K562 (cell line): ENCODE data around the gene HRC. TPM values are rescaled to one million over a fixed set of nuclear protein-coding genes. Genes with fewer than 3 reads are reported as not detected.
A peak's percentile ranks its signal among the peaks of the same experiment; 100 is the strongest.

ENCODE experiments used
- BCOR ChIP-seq: fragments of 450-650 bp; IDR thresholded peaks from 2 replicates; pipeline ENCODE4 v1.6.1; 2016
- E2F1 ChIP-seq: sonication (generic); formaldehyde crosslinking; IDR thresholded peaks from 2 replicates; pipeline ENCODE4 v1.8.1; 2023; ENCODE audit warnings: mild to moderate bottlenecking, missing genetic modification reagents, moderate library complexity
- ETS1 ChIP-seq: conservative IDR thresholded peaks from 2 replicates; pipeline ENCODE4 v1.6.1; 2011; ENCODE audit warnings: low read depth, mild to moderate bottlenecking, low read length; ENCODE audit not compliant: control insufficient read depth
- HDAC1 ChIP-seq, 2 experiments: fragments of 450-650 bp; IDR thresholded peaks; 2 replicates each; pipeline ENCODE4 v1.6.1; 2016 to 2017; ENCODE audit warnings: inconsistent platforms in 1 of 2, mild to moderate bottlenecking in 1 of 2, moderate library complexity in 1 of 2
- HDAC2 ChIP-seq: fragments of 450-650 bp; IDR thresholded peaks from 2 replicates; pipeline ENCODE4 v1.6.1; 2016; ENCODE audit warnings: mild to moderate bottlenecking
- KLF13 ChIP-seq: fragments of 450-650 bp; IDR thresholded peaks from 2 replicates; pipeline ENCODE4 v1.6.1; 2016; ENCODE audit warnings: missing genetic modification characterization, low read depth, mild to moderate bottlenecking, missing compliant biosample characterization, moderate library complexity, borderline replicate concordance
- LARP7 ChIP-seq: fragments of 450-650 bp; IDR thresholded peaks from 2 replicates; pipeline ENCODE4 v1.6.1; 2016
- MAX ChIP-seq: sonication (generic); formaldehyde crosslinking; IDR thresholded peaks from 2 replicates; pipeline ENCODE4 v1.9.0; 2022; ENCODE audit warnings: mild to moderate bottlenecking, missing genetic modification reagents
- MEIS2 ChIP-seq: fragments of 450-650 bp; IDR thresholded peaks from 2 replicates; pipeline ENCODE4 v1.6.1; 2014; ENCODE audit warnings: mild to moderate bottlenecking; ENCODE audit not compliant: partially characterized antibody
- PHB2 ChIP-seq: fragments of 450-650 bp; IDR thresholded peaks from 2 replicates; pipeline ENCODE4 v1.6.1; 2017; ENCODE audit warnings: low read depth
- PHF21A ChIP-seq: fragments of 450-650 bp; IDR thresholded peaks from 2 replicates; pipeline ENCODE4 v1.6.1; 2017; ENCODE audit warnings: low read depth, borderline replicate concordance
- RBM17 ChIP-seq: fragments of 200-400 bp; formaldehyde crosslinking; IDR thresholded peaks from 2 replicates; pipeline ENCODE4 v1.6.1; 2017; ENCODE audit warnings: low read depth, mild to moderate bottlenecking, low read length, borderline replicate concordance
- SAP30 ChIP-seq: fragments of 200-600 bp; sonication (generic); IDR thresholded peaks from 2 replicates; pipeline ENCODE4 v1.6.1; 2012; ENCODE audit warnings: borderline replicate concordance, low read depth, mild to moderate bottlenecking, moderate library complexity, low read length, control low read depth, inconsistent platforms; ENCODE audit not compliant: insufficient read depth, poor library complexity, severe bottlenecking
- TEAD1 ChIP-seq, 2 experiments: fragments of 450-650 bp in 1 of 2; sonication (generic) in 1 of 2; formaldehyde crosslinking; IDR thresholded peaks; 2 replicates each; pipeline versions ENCODE4 v1.4.0 to v1.8.0; 2020 to 2022; ENCODE audit warnings: mild to moderate bottlenecking in 2 of 2, missing genetic modification reagents in 1 of 2
- THAP7 ChIP-seq: fragments of 250-450 bp; sonication (Bioruptor Pico); IDR thresholded peaks from 2 replicates; pipeline ENCODE4 v1.5.0; 2021
- ZBTB26 ChIP-seq: fragments of 450-650 bp; formaldehyde crosslinking; IDR thresholded peaks from 2 replicates; pipeline ENCODE4 v1.4.0; 2022; ENCODE audit warnings: missing genetic modification characterization
- ZBTB7A ChIP-seq: IDR thresholded peaks from 2 replicates; pipeline ENCODE4 v1.6.1; 2011; ENCODE audit warnings: low read depth, mild to moderate bottlenecking, low read length, moderate library complexity, borderline replicate concordance; ENCODE audit not compliant: control insufficient read depth
- ZNF232 ChIP-seq: sonication (generic); formaldehyde crosslinking; IDR thresholded peaks from 2 replicates; pipeline ENCODE4 v1.8.0; 2022; ENCODE audit warnings: mild to moderate bottlenecking, missing genetic modification reagents
- ZNF263 ChIP-seq: sonication (generic); formaldehyde crosslinking; IDR thresholded peaks from 2 replicates; pipeline ENCODE4 v1.8.0; 2022; ENCODE audit warnings: mild to moderate bottlenecking, missing genetic modification reagents, borderline replicate concordance
- ZNF512 ChIP-seq: IDR thresholded peaks from 2 replicates; pipeline ENCODE4 v1.6.1; 2016; ENCODE audit warnings: missing genetic modification characterization, missing compliant biosample characterization
- ZSCAN29 ChIP-seq: fragments of 450-650 bp; IDR thresholded peaks from 2 replicates; pipeline ENCODE4 v1.6.1; 2017
- polyA plus RNA-seq, 8 experiments: library from polyadenylated mRNA; depleted of rRNA in 4 of 8; stranded (reverse) in 5 of 8; unstranded in 3 of 8; fragments of >200 nt; fragmentation: Nextera tagmentation in 2 of 8; fragmentation: Illumina TruSeq in 1 of 8; extraction: Ambion mirVana in 2 of 8; extraction: Trizol in 1 of 8; gene quantifications; 2 replicates each; pipeline versions ENCODE4 v1.2.1 to v1.2.3, GENCODE V29; 2011 to 2014; ENCODE audit warnings: inconsistent platforms in 1 of 8, missing spikeins in 1 of 8
- total RNA-seq, 7 experiments: library from RNA; depleted of rRNA in 6 of 7; stranded (reverse); fragments of >200 nt in 6 of 7; fragmentation: Illumina TruSeq in 2 of 7; extraction: Trizol in 2 of 7; gene quantifications; 2 replicates each; pipeline versions ENCODE4 v1.2.1 to v1.2.3, GENCODE V29; 2011 to 2021; ENCODE audit warnings: low replicate concordance in 1 of 7

HRC gene
- total and polyA plus RNA-seq, 9 of the 15 experiments (the other 6 are each of a cell fraction or from before 2014, with no cell fraction given): 0.66 to 18.7 (median 13.1) TPM

GRCh38 chr19:49128545-49129237 is 26.5 kb downstream of the HRC start (continued):
- TF ChIP-seq RBM17 (no peak), ZSCAN29 (0 out of 2 replicates have a peak, but pooled peaks have one; percentile 14), E2F1 (no peak), BCOR (0 out of 2 replicates have a peak, but pooled peaks have one; percentile 25), MAX (CRISPR knock-in tag) (peak; percentile 18; the same call in 1 of the 2 replicates), KLF13 (no peak), ZNF263 (peak; percentile 61), MEIS2 (peak; percentile 80), ZNF512 (peak; percentile 87), SAP30 (peak; percentile 4), HDAC2 (0 out of 2 replicates have a peak, but pooled peaks have one; percentile 31), ZBTB7A (peak; percentile 9; the same call in 1 of the 2 replicates), THAP7 (CRISPR knock-in tag) (no peak), PHF21A (peak; percentile 79; the same call in 1 of the 2 replicates), LARP7 (peak; percentile 57; the same call in 1 of the 2 replicates), PHB2 (0 out of 2 replicates have a peak, but pooled peaks have one; percentile 32), ETS1 (0 out of 2 replicates have a peak, but pooled peaks have one; percentile 7), ZBTB26 (CRISPR knock-in tag) (0 out of 2 replicates have a peak, but pooled peaks have one; percentile 12), HDAC1 (IDR thresholded peaks at IDR 0.05) (peak in 1 of 2 experiments; percentile 80; a peak in 1 of 4 replicates), ZNF232 (no peak), TEAD1 (CRISPR knock-in tag; IDR thresholded peaks at IDR 0.05) (peak in 1 of 2 experiments; percentile 34; a peak in 1 of 4 replicates)
